ENCODE data around the gene PRDM11.

PRDM11 gene

GRCh38 chr11:45142241-45143055 lies 4.0 kb upstream of the PRDM11 start:
- DNase-seq = no peak

- DNase-seq = no peak
These were observed 2.9 kb upstream of the PRDM11 start for GRCh38 chr11:45143494-45143893.

GRCh38 chr11:45144126-45145082 lies 2.0 kb upstream of the PRDM11 start:
- no peak for DNase-seq

- no peak for DNase-seq
These were observed 1.4 kb upstream of the PRDM11 start for GRCh38 chr11:45145083-45145378.

DNA sequence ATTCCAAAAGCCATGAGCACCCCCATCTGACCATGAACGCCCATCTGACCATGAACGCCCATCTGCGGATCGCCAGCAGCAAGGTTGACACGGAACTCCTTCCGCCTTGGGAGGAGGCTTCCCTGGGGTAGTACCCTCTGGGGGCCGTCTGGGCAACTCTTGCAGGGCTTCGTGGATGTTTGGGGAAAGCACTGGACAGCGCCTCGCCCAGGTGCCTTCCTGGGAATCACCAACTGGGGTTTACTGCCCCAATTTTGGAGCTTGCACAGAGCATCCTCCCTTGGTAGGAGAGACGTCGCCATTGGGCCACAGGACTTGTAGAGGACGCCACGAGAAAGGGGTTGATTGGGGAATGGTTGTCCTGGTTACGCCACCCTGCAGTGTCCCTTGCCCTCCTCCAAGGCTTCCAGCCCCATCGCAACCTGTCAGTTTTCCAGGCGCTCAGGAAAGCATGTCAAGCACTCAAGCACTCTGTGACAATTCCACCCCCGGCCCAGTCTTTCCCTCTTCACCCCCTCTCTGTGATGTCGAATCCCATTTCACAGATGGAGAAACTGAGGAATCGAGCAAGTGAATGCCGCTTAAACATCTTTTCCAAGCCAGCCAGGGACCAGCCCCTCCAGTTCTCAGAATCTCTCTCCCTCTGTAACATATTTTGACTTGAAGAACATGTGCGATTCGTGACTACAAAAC lies 914 bp upstream of the PRDM11 start:
- no peak for DNase-seq

DNA sequence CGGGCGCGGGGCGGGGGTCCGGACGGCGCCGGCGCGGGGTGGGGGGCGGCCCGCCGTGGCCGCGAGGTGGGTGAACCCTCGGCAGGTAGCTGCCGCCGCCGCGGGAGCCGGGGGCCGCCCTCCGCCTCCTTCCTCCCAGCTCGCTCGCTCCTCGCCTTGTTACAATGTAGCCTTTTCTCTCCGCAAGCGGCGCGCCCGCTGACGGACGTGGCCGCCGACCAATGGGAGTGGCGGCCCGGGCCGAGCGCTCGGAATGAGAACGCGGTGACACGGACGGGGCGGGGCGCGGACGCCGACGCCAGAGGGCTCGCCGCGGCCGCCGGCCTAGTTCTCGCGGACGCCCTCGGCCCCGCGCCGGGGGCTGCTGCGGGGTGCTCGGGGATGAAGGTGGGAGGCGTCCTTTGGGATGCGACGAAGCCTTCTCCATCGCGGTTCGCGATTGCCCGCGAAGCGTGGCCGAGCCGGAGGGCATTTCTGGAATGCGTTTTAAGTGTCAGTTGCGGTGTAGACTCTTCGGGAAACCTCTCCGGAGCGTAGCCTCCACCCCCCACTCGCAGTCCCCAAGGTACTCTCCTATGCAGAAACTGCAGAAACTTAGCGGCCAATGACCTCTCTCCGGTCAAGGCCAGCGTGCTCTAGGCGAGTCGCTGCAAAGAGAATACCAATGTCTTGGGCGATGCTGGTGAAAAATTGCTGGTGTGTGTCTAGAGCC lies 734 bp downstream of the PRDM11 start:
- DNase-seq = peak; percentile 92

DNA sequence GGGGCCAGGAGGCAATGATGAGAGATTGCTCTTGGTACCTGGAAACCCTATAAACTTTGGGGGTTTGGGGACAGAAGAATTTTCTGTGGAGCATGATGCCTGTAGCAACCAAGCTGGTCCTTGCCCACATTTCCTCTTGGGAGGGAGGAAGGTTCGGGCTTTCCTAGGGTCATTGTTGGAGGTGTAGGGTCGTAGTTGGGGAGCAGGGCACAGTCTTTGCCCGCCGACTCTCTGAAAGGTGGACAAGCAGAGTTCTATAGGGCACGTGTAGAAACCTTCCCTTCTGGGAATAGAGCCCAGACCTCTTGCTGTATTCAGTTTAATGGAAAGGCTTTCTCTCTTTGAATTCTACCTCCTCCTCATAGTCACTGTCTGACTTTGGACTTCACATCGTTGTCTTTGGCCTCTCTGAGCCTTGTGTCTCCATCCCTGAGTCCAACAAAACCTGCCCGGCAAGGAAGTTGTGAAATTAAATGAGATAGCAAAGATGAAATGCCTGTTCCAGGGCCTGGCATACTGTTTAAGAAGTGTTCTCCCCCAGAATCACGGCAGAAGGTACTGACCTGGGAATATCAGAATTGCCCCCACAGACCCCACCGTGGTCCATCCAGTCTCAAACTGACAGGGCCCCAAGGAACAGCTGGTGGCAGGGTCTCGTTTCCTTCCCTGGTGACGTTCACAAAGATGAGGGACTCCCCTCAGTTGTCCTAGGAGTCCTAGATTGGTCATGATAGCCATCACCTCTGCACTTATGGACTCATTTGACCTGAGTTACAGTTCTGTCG lies 1.6 kb downstream of the PRDM11 start:
- DNase-seq = no peak

GRCh38 chr11:45149483-45150056 lies 3.1 kb downstream of the PRDM11 start:
- DNase-seq = no peak

DNA sequence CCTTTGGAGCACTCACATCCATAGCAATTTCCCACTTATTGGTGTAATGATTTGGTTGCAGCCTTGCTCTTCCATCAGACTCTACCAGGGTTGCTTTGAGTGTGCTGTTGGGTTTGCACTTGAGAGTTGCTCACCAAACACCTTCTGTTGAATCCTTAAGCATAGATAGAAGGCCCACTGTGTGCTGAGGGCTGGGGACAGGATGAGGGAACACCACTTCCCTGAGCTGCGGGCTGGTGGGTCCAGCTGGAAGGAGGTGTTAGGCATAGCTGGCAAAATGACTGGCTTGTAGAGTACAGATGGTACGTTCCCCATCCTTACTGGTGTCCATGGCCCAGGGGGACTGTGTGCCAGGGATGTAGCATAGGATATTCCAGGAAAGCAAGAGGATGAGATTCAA lies 3.9 kb downstream of the PRDM11 start:
- DNase-seq = no peak

DNA sequence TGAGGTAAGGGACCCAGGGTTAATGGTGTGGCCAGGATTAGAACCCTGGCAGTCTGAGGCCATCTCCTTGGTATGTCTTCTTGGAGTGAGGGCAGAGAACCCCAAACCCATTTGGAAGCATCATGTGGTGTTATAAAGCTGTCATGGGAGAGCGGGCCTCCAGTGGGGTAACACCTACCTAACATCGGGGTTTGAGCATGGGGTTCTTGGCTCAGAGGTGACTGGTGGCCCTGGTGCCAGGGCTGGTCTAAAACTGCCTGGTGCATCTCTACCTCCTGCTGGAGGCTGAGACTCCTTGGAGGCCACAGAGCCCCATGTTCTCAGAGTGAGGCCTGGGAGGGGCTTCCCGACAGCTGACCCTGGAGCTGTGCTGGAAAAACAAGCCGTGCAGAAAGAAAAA lies 4.5 kb downstream of the PRDM11 start:
- no peak for DNase-seq

GRCh38 chr11:45151362-45151982 lies 5.0 kb downstream of the PRDM11 start:
- DNase-seq = no peak

DNA sequence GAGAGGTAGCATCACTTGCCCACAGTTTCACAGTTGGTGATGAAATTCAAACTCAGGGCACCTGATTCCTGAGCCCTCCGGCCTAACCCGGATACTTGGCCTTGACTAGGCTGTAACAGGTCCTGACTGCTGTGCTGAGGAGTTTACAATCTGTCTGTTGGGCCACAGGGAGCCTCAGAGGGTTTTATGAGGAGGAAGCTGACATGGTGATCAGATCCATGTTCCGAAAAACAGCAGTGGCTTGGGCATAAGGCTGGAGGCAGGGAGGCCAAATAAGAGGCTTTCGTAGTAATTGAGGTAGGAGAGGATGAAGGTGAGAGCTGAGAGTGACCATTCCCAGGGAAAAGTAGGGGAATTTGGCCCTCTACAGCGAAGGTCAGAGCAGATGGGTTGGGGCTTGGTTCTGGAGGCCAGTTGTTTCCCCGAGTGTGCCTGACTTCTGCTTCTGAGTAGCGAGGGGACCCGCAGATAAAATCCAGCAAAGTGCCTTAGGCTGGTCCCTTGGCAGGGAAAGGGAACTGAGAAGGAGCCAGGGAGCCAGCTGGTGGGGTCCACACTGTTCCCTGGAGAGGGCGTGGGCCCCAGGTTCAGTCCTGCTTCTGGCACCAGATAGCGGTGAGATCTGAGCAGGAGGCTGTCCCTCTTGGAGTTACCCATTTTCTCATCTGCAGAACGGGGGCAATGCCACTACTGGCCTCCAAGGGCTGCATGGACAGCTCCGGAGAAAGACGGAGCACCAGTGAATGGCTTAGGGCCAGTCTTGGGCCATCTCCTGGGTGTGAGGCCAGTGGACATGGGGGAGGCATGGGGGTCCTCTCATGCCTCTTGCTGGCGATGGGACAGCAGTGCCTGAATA lies 6.5 kb downstream of the PRDM11 start:
- DNase-seq = no peak

DNA sequence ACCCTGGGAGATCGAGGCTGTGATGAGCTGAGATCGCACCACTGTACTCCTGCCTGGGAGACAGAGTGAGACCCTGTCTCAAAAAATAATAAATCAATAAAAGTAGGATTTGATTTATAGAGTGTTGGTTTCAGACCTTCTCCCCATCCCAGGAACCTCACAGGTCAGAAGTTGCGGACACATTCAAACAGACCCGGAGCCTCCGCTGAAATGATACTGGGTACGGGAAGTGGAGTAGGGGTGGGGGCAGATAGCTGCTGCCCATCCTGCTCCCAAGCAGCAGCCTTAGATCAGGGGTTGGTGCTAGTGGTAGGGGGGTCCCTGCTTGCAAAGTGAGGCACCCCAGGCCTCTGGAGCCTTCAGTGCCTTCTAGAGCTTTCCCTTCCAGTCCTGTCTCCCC lies 7.8 kb downstream of the PRDM11 start:
- no peak for DNase-seq

DNA sequence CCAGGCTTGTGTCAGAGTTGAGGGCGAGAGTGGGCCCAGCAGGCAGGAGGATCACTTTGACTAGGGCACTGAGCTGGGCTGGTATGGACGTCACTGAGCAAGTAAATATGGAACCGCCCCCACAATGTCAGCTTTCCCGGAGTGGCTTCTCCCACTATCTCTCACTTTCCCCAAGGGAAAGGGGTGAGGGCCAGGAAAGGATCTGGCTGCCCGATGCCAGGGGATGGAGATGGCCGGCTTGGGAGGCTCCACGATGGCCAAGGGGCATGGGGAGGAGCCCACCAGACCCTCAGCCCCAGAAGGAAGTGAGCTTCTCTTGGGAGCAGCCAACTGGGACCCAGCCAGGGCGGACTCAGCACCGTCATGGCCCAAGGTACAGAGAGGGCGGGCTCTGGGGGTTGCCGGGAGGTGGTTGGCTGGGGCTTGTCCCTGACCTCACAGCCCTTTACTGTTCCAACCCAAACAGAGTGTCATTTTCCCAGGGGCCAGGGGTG lies 8.7 kb downstream of the PRDM11 start:
- DNase-seq = no peak

DNA sequence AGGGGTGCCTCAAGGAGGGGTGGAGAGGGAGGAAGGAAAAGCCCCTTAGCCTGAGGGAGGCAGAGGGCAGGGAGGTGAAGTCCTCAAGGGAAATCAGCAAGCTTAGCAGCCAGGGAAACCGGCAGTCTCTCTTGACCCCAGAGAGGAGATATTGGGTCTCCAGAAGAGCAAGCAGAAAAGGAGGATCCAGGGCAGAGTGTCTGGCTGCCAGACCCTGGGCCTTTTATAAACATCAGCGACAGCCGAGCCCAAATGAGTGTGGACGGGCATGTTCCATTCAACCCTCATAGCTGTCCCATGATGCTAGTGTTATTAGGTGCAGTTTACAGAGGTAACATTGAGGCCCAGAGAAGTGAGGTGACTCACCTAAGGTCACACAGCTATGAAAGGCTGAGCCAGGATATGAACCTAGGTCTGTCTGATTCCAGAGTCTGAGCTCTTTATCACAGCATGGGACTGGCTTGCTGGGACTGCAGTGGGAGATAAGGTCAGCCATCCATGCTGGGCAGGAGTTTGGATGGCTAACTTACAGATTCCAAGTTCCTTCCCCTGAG lies 9.3 kb downstream of the PRDM11 start:
- no peak for DNase-seq

DNA sequence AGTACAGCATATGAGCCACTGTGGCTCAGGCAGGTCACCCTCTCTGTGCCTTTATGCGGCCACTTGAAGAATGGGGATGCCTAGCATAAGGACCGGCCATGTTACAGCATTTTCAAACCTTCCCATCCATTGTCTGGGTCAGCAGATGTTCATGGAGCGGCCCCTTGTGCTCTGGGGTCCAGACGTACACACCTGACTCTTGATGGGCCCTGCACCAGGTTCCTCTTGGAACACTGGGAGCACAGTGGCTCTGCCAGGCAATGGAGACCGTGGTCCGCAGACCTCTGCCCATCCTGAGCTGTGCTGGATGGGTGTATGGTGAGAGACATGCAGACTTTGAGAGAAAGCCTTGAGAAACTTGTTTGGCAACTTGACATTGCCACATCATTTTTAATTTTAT lies 9.8 kb downstream of the PRDM11 start:
- no peak for DNase-seq

DNA sequence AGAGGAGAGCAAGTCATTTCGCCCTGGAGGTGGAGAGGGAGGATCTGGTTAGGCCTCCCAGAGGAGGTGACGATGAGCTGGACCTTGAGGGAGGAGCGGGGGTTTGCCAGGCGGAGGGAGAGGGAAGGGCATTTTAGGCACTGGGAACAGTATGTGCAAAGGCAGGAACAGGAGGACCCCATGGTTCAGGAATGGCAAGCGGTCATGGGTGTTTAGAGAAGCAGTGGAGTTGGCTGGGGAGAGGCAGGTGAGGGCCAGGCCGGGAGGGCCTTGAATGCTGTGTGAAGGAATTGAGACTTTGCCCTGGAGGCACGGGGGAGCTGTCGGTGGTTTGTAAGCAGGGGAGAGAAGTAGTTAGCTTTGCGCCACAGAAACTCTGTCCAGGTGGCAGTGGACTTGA lies 10.3 kb downstream of the PRDM11 start:
- no peak for DNase-seq

GRCh38 chr11:45157247-45158209 lies 11.1 kb downstream of the PRDM11 start:
- no peak for DNase-seq
